Naive thymus-derived CD4-positive, alpha-beta T cell (primary cell): ENCODE measurements around the gene MED12L. TPM values are rescaled to one million over a fixed set of nuclear protein-coding genes. Genes with fewer than 3 reads are reported as not detected.

Experiments
- ATAC-seq: fragments of 150-1000 bp; cut with Tn5 transposase; 2 replicates; pipeline ENCODE4 v1.10.0; 2021; ENCODE audit warnings: mild to moderate bottlenecking, moderate library complexity
- CTCF ChIA-PET: fragments of 350-600 bp; sonication (Branson Sonifier 250); formaldehyde crosslinking; loops from one replicate; lab custom pipeline; 2021; ENCODE audit warnings: antibody characterized with exemption; lab: Charles Lee
- POLR2A ChIA-PET: fragments of 350-600 bp; sonication (Branson Sonifier 250); formaldehyde crosslinking; loops from one replicate; lab custom pipeline; 2021; ENCODE audit warnings: antibody characterized with exemption, inconsistent platforms; lab: Charles Lee
- DNase-seq, 9 donors: peaks; one replicate each; pipeline versions ENCODE4 v3.0.0 to v3.0.0-alpha.2; 2020 to 2022; ENCODE audit warnings: mixed read lengths in 1 of 9
- H3K27ac ChIP-seq: one replicate; pipeline ENCODE4 v1.7.0; 2013; ENCODE audit warnings: mild to moderate bottlenecking, low read depth, low read length, moderate library complexity
- H3K27me3 ChIP-seq, 2 donors: one replicate each; pipeline ENCODE4 v1.7.0; 2013; ENCODE audit warnings: low read length in 2 of 2, mild to moderate bottlenecking in 2 of 2, moderate library complexity in 2 of 2; ENCODE audit not compliant: control insufficient read depth in 2 of 2, insufficient read depth in 2 of 2
- H3K36me3 ChIP-seq, 3 experiments: 1 replicate in 2 of 3; 2 replicates in 1 of 3; pipeline ENCODE4 v1.7.0; 2013; ENCODE audit warnings: low read length in 3 of 3, mild to moderate bottlenecking in 3 of 3, moderate library complexity in 1 of 3; ENCODE audit not compliant: insufficient read depth in 3 of 3, control insufficient read depth in 2 of 3
- H3K4me1 ChIP-seq, 2 donors: one replicate each; pipeline ENCODE4 v1.7.0; 2013; ENCODE audit warnings: low read length in 2 of 2, mild to moderate bottlenecking in 2 of 2, moderate library complexity in 1 of 2; ENCODE audit not compliant: control insufficient read depth in 2 of 2, insufficient read depth in 2 of 2
- H3K4me3 ChIP-seq: 2 replicates; pipeline ENCODE4 v1.7.0; 2013; ENCODE audit warnings: mild to moderate bottlenecking, low read length
- H3K9me3 ChIP-seq, 3 experiments: 1 replicate in 2 of 3; 2 replicates in 1 of 3; pipeline ENCODE4 v1.7.0; 2013; ENCODE audit warnings: low read length in 3 of 3; ENCODE audit not compliant: control insufficient read depth in 2 of 3
- H3K27ac Mint-ChIP-seq, 9 donors: one replicate each; pipeline ENCODE4 v1.8.0; 2020 to 2022; ENCODE audit warnings: mixed read lengths in 9 of 9, mild to moderate bottlenecking in 8 of 9, moderate library complexity in 5 of 9, inconsistent platforms in 2 of 9
- H3K27me3 Mint-ChIP-seq, 5 donors: one replicate each; pipeline ENCODE4 v1.8.0; 2021 to 2022; ENCODE audit warnings: mixed read lengths in 5 of 5, mild to moderate bottlenecking in 1 of 5
- H3K36me3 Mint-ChIP-seq, 5 donors: one replicate each; pipeline ENCODE4 v1.8.0; 2020 to 2022; ENCODE audit warnings: mixed read lengths in 5 of 5, mild to moderate bottlenecking in 3 of 5, inconsistent platforms in 1 of 5
- H3K4me1 Mint-ChIP-seq, 7 donors: one replicate each; pipeline ENCODE4 v1.8.0; 2020 to 2022; ENCODE audit warnings: mixed read lengths in 7 of 7, mild to moderate bottlenecking in 3 of 7, inconsistent platforms in 1 of 7
- H3K4me3 Mint-ChIP-seq, 10 donors: one replicate each; pipeline ENCODE4 v1.8.0; 2020 to 2022; ENCODE audit warnings: mild to moderate bottlenecking in 10 of 10, mixed read lengths in 10 of 10, moderate library complexity in 6 of 10, inconsistent platforms in 2 of 10
- H3K9me3 Mint-ChIP-seq, 11 donors: one replicate each; pipeline ENCODE4 v1.8.0; 2020 to 2022; ENCODE audit warnings: mixed read lengths in 11 of 11, mild to moderate bottlenecking in 4 of 11, inconsistent platforms in 1 of 11, moderate library complexity in 1 of 11
- intact Hi-C, 2 donors: fragments of 100-400 bp; cut with micrococcal nuclease; formaldehyde crosslinking; loops; one replicate each; pipeline ENCODE4 v1.15.1; 2023
- polyA plus RNA-seq, 2 donors: library from polyadenylated mRNA; unstranded; fragments of 300-500 nt; fragmentation: Illumina TruSeq; gene quantifications; one replicate each; pipeline ENCODE4 v1.2.3, GENCODE V29; 2021
- total RNA-seq, 6 experiments: library from RNA in 5 of 6; stranded (reverse) in 5 of 6; gene quantifications; 1 replicate in 5 of 6; 2 replicates in 1 of 6; pipeline ENCODE4 v1.2.3 and lab custom pipeline; 2021 to 2026

MED12L gene
- total and polyA plus RNA-seq, 7 experiments from 2014 or later: 0.32 to 4.9 (median 0.68) TPM; not detected in 2

DNA sequence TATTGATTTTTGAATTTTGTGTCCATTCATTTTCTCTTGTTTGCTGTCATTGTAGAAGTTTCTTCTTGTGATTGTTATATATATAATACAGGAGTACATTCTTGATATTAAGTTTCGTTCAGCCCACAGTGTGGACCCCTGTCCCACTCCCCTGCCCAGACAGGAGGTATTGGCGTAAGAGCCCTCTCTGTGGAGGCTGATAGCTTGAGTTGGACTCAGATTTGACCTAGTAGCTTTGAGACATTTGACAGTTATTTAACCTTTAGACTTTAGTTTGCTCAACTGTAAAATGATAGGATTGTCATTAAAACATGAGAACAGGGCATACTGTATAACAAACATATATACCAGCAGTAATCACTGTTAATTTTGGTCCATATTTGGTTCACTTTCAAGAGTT is 90.5 kb downstream of the MED12L start:
- H3K9me3 ChIP-seq: no peaks in the 10 kb centered on the region
- ATAC-seq (no peak), DNase-seq (no peak)
- no peaks in the 10 kb centered on the region for H3K36me3 ChIP-seq
- H3K4me3 Mint-ChIP-seq: no peak overlapping the region
- ChIA-PET CTCF (no interaction called here), POLR2A (interaction anchor here (0.7 to 1.7 kb wide), 4 partner anchors 11 to 31 kb away, joined by 3 to 5 read pairs (median 4); partner anchors contain the start of gene GPR171)
- no peak overlapping the region for H3K27ac ChIP-seq
- no peaks in the 10 kb centered on the region for H3K27me3 ChIP-seq
- H3K4me1 Mint-ChIP-seq: peaks cover 11 to 41% (median 31%) of the 10 kb centered on the region in 7 donors
- H3K27me3 Mint-ChIP-seq: peaks cover 0 to 4% (median 0%) of the 10 kb centered on the region in 5 donors
- H3K36me3 Mint-ChIP-seq: peaks cover 0 to 7% (median 0%) of the 10 kb centered on the region in 5 donors
- peaks cover 12 to 16% of the 10 kb centered on the region in 2 donors for H3K4me1 ChIP-seq
- intact Hi-C loops: no loop called here
- no peaks in the 10 kb centered on the region for H3K9me3 Mint-ChIP-seq
- no peak overlapping the region for H3K27ac Mint-ChIP-seq
- no peak overlapping the region for H3K4me3 ChIP-seq

DNA sequence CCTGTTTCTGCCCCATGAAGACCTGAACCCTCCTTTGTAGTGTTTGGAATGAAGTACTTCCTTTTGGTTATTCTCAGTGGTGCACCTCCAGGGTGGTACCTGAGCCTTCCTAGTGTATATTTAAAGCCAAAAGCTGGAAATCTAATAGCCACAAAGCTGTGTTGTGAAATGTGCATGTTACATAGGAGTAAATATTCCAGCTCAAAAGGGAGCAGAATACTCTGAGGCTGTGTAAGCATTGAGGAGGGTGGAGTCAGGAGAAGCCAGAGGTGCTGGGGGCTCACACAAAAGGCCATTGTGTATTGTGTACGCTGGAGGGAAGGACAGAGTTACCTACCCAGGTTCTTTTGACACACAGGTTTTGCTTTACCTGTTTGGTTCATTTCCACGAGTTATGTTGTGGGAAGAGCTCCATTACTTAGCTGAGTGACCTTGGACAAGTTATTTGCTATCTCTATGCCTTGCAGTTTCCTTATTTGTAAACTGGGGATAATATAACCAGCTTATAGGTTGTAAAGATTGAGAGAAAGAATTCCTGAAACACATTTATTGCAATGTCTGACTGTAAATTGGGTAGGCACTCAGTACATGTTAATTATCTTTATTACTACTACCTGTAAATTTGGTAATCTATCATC is 92.9 kb downstream of the MED12L start:
- Histone ChIP-seq H3K9me3 (no peaks in the 10 kb centered on the region), H3K27me3 (no peaks in the 10 kb centered on the region), H3K4me1 (peaks cover 0 to 8% of the 10 kb centered on the region in 2 donors), H3K36me3 (no peaks in the 10 kb centered on the region), H3K27ac (no peak overlapping the region), H3K4me3 (no peak overlapping the region)
- Mint-ChIP-seq H3K9me3 (no peaks in the 10 kb centered on the region), H3K4me3 (no peak overlapping the region), H3K36me3 (peaks cover 0 to 8% (median 0%) of the 10 kb centered on the region in 5 donors), H3K27ac (peak overlapping the region in 1 of 9 donors; percentile 36), H3K4me1 (peaks cover 8 to 34% (median 29%) of the 10 kb centered on the region in 7 donors), H3K27me3 (peaks cover 0 to 4% (median 0%) of the 10 kb centered on the region in 5 donors)
- intact Hi-C loops: no loop called here
- ChIA-PET POLR2A (interaction anchor here (0.6 to 1.0 kb wide), 2 partner anchors 8 to 27 kb away, joined by 4 to 6 read pairs; no protein-coding TSS in a partner anchor), CTCF (interaction anchor here (0.8 to 2.8 kb wide), 3 partner anchors 10 to 52 kb away, joined by 3 to 12 read pairs (median 3); no protein-coding TSS in a partner anchor)
- DNase-seq (no peak), ATAC-seq (no peak)

DNA sequence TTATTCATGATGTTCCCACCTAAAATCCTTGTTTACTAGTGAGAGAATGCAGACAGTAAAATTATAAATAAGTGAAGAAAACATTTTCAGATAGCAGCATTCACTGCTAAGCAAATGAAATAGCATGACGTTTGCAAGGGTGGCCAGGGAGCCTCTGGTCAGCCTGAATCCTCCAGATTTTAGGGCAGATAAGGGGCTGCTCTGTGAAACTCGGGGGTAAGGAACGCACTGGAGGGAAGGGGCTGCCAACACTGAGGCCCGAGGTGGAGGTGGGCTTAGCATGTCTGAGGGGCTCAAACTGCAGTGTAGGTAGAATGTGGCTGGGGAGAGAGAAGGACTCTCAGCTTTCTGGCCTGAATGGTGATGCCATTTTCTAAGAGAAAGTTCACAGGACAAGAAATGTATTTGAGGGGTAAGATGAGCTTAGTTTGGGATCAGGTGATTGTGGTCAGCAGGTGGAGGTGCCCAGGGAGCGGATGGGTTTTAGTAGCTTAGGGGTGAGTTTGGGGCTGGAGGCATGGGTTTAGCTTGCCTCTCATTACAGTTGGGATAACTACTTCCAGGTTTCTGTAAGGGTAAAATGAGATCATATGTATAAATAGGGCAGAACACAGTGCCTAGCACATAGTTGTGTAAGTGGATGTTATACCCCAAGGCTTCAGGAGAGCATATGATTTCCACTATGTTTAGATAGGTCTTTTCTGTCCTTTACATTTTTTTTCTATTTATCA is 97.0 kb downstream of the MED12L start:
- H3K4me3 Mint-ChIP-seq: peak overlapping the region in 8 of 10 donors; percentile 18 to 79 (median 56)
- CTCF ChIA-PET: interaction anchor here (0.8 to 1.9 kb wide), 7 partner anchors 8 to 105 kb away, joined by 3 to 7 read pairs (median 4); no protein-coding TSS in a partner anchor

DNA sequence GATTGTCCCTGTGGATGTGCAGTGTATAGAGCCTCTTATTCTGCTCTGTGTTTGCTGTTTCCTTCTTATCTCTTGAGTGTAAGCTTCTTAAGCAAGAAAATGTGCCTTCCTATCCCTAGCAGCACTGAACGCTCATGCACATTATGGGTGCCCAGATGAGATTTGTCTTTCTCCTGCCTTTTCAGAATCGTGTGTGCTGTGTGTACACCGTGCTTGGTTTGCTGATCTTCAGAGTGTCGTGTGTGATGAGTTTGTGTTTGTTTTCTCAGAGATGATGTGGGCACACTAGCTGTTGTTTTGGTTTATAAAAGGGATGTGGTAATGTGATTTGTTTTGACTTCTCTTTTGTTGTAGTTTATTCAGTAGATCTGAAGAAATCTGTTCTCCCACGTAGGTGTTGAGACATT is 97.8 kb downstream of the MED12L start:
- H3K9me3 Mint-ChIP-seq: no peaks in the 10 kb centered on the region
- peaks cover 4 to 15% of the 10 kb centered on the region in 2 donors for H3K4me1 ChIP-seq
- intact Hi-C loops: loop anchor here (1.0 kb wide), 5 partner anchors 8 to 44 kb away; partner anchors contain the start of gene GPR171 (in 2 of the 2)
- ATAC-seq (peak; percentile 69), DNase-seq (peak in 4 of 9 donors; percentile 13 to 65 (median 54))
- no peaks in the 10 kb centered on the region for H3K27me3 ChIP-seq
- CTCF ChIA-PET: interaction anchor here (1.0 to 1.9 kb wide), 5 partner anchors 9 to 104 kb away, joined by 3 to 7 read pairs (median 4); no protein-coding TSS in a partner anchor
- H3K9me3 ChIP-seq: no peaks in the 10 kb centered on the region
- H3K27ac ChIP-seq: peak overlapping the region; percentile 38
- no peaks in the 10 kb centered on the region for H3K36me3 ChIP-seq
- H3K4me3 ChIP-seq: no peak overlapping the region
- POLR2A ChIA-PET: interaction anchor here (0.6 to 6.7 kb wide), 6 partner anchors 9 to 1010 kb away, joined by 3 to 88 read pairs (median 4); partner anchors contain the start of gene GPR171
- peaks cover 0 to 4% (median 0%) of the 10 kb centered on the region in 5 donors for H3K27me3 Mint-ChIP-seq
- H3K27ac Mint-ChIP-seq: peak overlapping the region; percentile 66 to 90 (median 83)
- peaks cover 0 to 19% (median 0%) of the 10 kb centered on the region in 5 donors for H3K36me3 Mint-ChIP-seq
- peaks cover 20 to 60% (median 44%) of the 10 kb centered on the region in 7 donors for H3K4me1 Mint-ChIP-seq
- peak overlapping the region; percentile 58 to 85 (median 78) for H3K4me3 Mint-ChIP-seq

More for the DNA sequence above, 97.0 kb downstream of the MED12L start:
- H3K27me3 ChIP-seq: no peaks in the 10 kb centered on the region
- no peak overlapping the region for H3K4me3 ChIP-seq
- no peaks in the 10 kb centered on the region for H3K9me3 ChIP-seq
- Mint-ChIP-seq H3K36me3 (peaks cover 0 to 19% (median 0%) of the 10 kb centered on the region in 5 donors), H3K9me3 (no peaks in the 10 kb centered on the region), H3K27me3 (peaks cover 0 to 4% (median 0%) of the 10 kb centered on the region in 5 donors), H3K4me1 (peaks cover 20 to 53% (median 44%) of the 10 kb centered on the region in 7 donors), H3K27ac (peak overlapping the region; percentile 43 to 90 (median 79))
- peaks cover 4 to 15% of the 10 kb centered on the region in 2 donors for H3K4me1 ChIP-seq
- H3K36me3 ChIP-seq: no peaks in the 10 kb centered on the region
- no peak overlapping the region for H3K27ac ChIP-seq
- POLR2A ChIA-PET: interaction anchor here (0.6 to 6.7 kb wide), 7 partner anchors 17 to 1011 kb away, joined by 4 to 88 read pairs (median 5); partner anchors contain the start of gene GPR171
- intact Hi-C loops: loop anchor here (1.0 kb wide), 5 partner anchors 9 to 45 kb away; partner anchors contain the start of gene GPR171 (in 2 of the 2)
- ATAC-seq: no peak
- no peak for DNase-seq

DNA sequence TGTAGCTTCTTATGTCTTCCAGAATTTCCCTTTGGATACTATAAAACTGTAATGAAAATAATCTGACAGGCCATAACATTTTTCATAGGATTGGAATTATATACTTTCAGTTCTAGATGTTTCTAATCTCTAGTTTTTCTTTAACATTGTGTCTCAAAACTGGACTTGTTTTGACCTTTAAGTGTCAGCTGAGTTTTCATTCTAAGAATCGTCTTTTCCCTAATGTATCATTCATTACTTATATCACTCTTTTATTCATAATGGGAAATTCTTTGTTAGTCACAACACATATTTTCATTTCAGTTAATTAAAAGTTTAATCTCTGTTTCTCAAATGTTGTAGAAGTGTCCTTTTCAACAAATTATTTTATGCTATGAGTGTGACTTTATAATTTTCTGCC is 105.6 kb downstream of the MED12L start:
- Histone ChIP-seq H3K36me3 (no peaks in the 10 kb centered on the region), H3K4me3 (no peak overlapping the region), H3K27ac (no peak overlapping the region), H3K4me1 (peaks cover 0 to 9% of the 10 kb centered on the region in 2 donors), H3K9me3 (no peaks in the 10 kb centered on the region), H3K27me3 (no peaks in the 10 kb centered on the region)
- CTCF ChIA-PET: interaction anchor here (1.2 kb wide), 1 partner anchor 9 kb away, joined by 8 read pairs; no protein-coding TSS in a partner anchor
- peaks cover 7 to 60% (median 26%) of the 10 kb centered on the region in 7 donors for H3K4me1 Mint-ChIP-seq
- H3K4me3 Mint-ChIP-seq: no peak overlapping the region
- H3K27me3 Mint-ChIP-seq: no peaks in the 10 kb centered on the region
- ATAC-seq: no peak
- intact Hi-C loops: loop anchor here in 1 of 2 donors (1.0 kb wide), 1 partner anchor 8 kb away; no protein-coding TSS in a partner anchor
- POLR2A ChIA-PET: interaction anchor here (1.1 kb wide), 1 partner anchor 10 kb away, joined by 8 read pairs; no protein-coding TSS in a partner anchor
- H3K27ac Mint-ChIP-seq: peak overlapping the region in 1 of 9 donors; percentile 68
- peaks cover 0 to 45% (median 2%) of the 10 kb centered on the region in 5 donors for H3K36me3 Mint-ChIP-seq
- no peak for DNase-seq
- H3K9me3 Mint-ChIP-seq: peaks cover 0 to 16% (median 0%) of the 10 kb centered on the region in 11 donors

DNA sequence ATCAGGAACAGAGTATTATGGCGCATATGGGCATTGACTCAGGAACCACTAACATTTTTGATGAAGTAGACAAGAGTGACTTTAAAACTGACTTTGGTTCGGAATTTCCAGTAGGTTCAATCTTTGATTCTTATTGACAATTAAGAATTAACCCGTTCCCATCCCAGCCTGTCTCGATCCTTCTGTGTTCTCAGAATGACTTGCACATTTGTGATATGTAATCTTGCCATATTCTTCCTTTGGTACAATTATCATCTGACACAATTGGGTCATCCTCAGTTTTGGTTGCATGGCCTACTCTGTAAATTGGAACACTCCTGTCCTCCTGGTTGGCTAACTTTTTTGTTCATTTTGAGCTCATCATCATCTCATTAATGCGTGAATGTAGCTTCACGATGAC is 107.1 kb downstream of the MED12L start:
- CTCF ChIA-PET: no interaction called here
- Mint-ChIP-seq H3K4me1 (peaks cover 3 to 59% (median 20%) of the 10 kb centered on the region in 7 donors), H3K4me3 (no peak overlapping the region), H3K27me3 (no peaks in the 10 kb centered on the region), H3K9me3 (peaks cover 0 to 18% (median 0%) of the 10 kb centered on the region in 11 donors), H3K36me3 (peaks cover 0 to 51% (median 10%) of the 10 kb centered on the region in 5 donors), H3K27ac (peak overlapping the region in 1 of 9 donors; percentile 2)
- Histone ChIP-seq H3K4me1 (peaks cover 0 to 9% of the 10 kb centered on the region in 2 donors), H3K9me3 (no peaks in the 10 kb centered on the region), H3K36me3 (no peaks in the 10 kb centered on the region), H3K27ac (no peak overlapping the region), H3K4me3 (no peak overlapping the region), H3K27me3 (no peaks in the 10 kb centered on the region)
- DNase-seq (no peak), ATAC-seq (no peak)
- intact Hi-C loops: no loop called here
- POLR2A ChIA-PET: interaction anchor here (0.6 to 1.5 kb wide), 5 partner anchors 8 to 612 kb away, joined by 3 to 8 read pairs (median 3); no protein-coding TSS in a partner anchor
